ENCODE measurements around the gene EPRS1. TPM values are rescaled to one million over a fixed set of nuclear protein-coding genes. Genes with fewer than 3 reads are reported as not detected.

Gene EPRS1
- total and polyA plus RNA-seq, 12 donors = 40.5 to 96.7 (median 70.4) TPM

GRCh38 chr1:219999821-220000220 is 46.5 kb downstream of the EPRS1 start:
- 70 to 85% methylated on average over 4 of the region's 4 CpGs for WGBS, 2 donors
- H3K4me3 ChIP-seq = no peak overlapping the region
- DNase-seq = no peak
- no peaks in the 10 kb centered on the region for H3K27me3 ChIP-seq
- ATAC-seq = no peak
- H3K27ac ChIP-seq = no peak overlapping the region
- peaks cover 0 to 100% (median 58%) of the 10 kb centered on the region in 9 donors for H3K36me3 ChIP-seq
- TF ChIP-seq CTCF (IDR thresholded peaks at IDR 0.05) = no peak
- intact Hi-C loops (cut with DNase I) = loop anchor here in 1 of 10 donors (10.0 kb wide), 1 partner anchor 105 kb away; no protein-coding TSS in a partner anchor
- no peaks in the 10 kb centered on the region for H3K4me1 ChIP-seq
- H3K9me3 ChIP-seq = no peaks in the 10 kb centered on the region

Other genes with a start within 250 kb of the EPRS1 start
- gene SLC30A10, start 117.9 kb downstream of the EPRS1 start, total RNA-seq = under 1 TPM in 7 of 10 donors, not detected in 3; 0.15 to 0.56 (median 0.25) TPM
- under 1 TPM in 1 of 2 donors, not detected in 1; 0.22 TPM for gene SLC30A10, start 117.9 kb downstream of the EPRS1 start, polyA plus RNA-seq
- gene BPNT1, start 43.3 kb upstream of the EPRS1 start, total RNA-seq = 10 to 100 TPM; 13.8 to 21.0 (median 19.2) TPM
- 10 to 100 TPM in 1 of 2 donors, 1 to 10 TPM in 1; 5.4 to 14.2 TPM for gene BPNT1, start 43.3 kb upstream of the EPRS1 start, polyA plus RNA-seq
- 10 to 100 TPM; 74.9 to 91.9 (median 82.2) TPM for gene IARS2, start 47.6 kb upstream of the EPRS1 start, total RNA-seq
- gene IARS2, start 47.6 kb upstream of the EPRS1 start, polyA plus RNA-seq = 10 to 100 TPM; 12.1 to 41.6 TPM
- 10 to 100 TPM; 21.9 to 35.8 (median 28.5) TPM for gene RAB3GAP2, start 225.9 kb upstream of the EPRS1 start, total RNA-seq
- gene RAB3GAP2, start 225.9 kb upstream of the EPRS1 start, polyA plus RNA-seq = 10 to 100 TPM in 1 of 2 donors, 1 to 10 TPM in 1; 5.7 to 10.8 TPM

Measured in heart right ventricle (tissue), 16 donors.